ENCODE measurements around the gene ZBTB20.

DNA sequence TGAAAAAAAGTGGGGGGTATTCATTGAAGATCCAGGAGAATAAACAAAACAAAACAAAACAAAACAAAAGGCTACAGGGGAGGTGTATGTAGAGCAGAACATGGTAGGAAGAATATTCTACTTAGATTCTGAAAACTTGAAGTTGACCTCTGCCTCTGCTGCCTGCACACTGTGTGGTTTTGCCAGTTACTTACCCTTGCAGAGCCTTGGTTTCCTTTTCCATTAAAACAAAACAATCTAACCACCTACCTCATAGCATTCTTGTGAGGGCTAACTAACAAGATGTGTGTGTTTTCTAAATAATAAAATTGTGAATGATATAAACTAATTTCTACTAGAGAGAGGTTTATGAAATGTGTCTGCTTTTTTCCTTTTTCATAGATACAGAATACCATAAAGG is 430.2 kb downstream of the ZBTB20 start:
- TF ChIP-seq, protein P1, sequence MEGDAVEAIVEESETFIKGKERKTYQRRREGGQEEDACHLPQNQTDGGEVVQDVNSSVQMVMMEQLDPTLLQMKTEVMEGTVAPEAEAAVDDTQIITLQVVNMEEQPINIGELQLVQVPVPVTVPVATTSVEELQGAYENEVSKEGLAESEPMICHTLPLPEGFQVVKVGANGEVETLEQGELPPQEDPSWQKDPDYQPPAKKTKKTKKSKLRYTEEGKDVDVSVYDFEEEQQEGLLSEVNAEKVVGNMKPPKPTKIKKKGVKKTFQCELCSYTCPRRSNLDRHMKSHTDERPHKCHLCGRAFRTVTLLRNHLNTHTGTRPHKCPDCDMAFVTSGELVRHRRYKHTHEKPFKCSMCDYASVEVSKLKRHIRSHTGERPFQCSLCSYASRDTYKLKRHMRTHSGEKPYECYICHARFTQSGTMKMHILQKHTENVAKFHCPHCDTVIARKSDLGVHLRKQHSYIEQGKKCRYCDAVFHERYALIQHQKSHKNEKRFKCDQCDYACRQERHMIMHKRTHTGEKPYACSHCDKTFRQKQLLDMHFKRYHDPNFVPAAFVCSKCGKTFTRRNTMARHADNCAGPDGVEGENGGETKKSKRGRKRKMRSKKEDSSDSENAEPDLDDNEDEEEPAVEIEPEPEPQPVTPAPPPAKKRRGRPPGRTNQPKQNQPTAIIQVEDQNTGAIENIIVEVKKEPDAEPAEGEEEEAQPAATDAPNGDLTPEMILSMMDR (IDR thresholded peaks at IDR 0.05; ENCODE audit: insufficient read depth, low read length) = no peak
- TF ChIP-seq GABPA (IDR thresholded peaks at IDR 0.05; ENCODE audit: low read depth) = no peak
- TF ChIP-seq, protein P2, sequence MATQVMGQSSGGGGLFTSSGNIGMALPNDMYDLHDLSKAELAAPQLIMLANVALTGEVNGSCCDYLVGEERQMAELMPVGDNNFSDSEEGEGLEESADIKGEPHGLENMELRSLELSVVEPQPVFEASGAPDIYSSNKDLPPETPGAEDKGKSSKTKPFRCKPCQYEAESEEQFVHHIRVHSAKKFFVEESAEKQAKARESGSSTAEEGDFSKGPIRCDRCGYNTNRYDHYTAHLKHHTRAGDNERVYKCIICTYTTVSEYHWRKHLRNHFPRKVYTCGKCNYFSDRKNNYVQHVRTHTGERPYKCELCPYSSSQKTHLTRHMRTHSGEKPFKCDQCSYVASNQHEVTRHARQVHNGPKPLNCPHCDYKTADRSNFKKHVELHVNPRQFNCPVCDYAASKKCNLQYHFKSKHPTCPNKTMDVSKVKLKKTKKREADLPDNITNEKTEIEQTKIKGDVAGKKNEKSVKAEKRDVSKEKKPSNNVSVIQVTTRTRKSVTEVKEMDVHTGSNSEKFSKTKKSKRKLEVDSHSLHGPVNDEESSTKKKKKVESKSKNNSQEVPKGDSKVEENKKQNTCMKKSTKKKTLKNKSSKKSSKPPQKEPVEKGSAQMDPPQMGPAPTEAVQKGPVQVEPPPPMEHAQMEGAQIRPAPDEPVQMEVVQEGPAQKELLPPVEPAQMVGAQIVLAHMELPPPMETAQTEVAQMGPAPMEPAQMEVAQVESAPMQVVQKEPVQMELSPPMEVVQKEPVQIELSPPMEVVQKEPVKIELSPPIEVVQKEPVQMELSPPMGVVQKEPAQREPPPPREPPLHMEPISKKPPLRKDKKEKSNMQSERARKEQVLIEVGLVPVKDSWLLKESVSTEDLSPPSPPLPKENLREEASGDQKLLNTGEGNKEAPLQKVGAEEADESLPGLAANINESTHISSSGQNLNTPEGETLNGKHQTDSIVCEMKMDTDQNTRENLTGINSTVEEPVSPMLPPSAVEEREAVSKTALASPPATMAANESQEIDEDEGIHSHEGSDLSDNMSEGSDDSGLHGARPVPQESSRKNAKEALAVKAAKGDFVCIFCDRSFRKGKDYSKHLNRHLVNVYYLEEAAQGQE (IDR thresholded peaks at IDR 0.05; ENCODE audit: insufficient replicate concordance, low read depth) = no peak
- no peak for TF ChIP-seq POLR2AphosphoS5 (IDR thresholded peaks at IDR 0.05; ENCODE audit: low read depth)
